ENCODE measurements around the gene GOLGA8H.
"Not testable (repeated sequence)": the region's sequence is repeated elsewhere in the genome, so short reads cannot be mapped to it uniquely, and the experiment has no call there.

Gene GOLGA8H

GRCh38 chr15:30603796-30604195 is at the start of gene GOLGA8H:
Gene GOLGA8H (plus strand): TSS chr15:30604028. CDS start chr15:30604126, 98 bp downstream.
- DNase-seq, result not testable (repeated sequence)

- DNase-seq, result not testable (repeated sequence)
Measured at GRCh38 chr15:30566949-30567348, 36.9 kb upstream of the GOLGA8H start.

- not testable (repeated sequence) for DNase-seq
Measured at GRCh38 chr15:30573012-30573491, 30.8 kb upstream of the GOLGA8H start.

GRCh38 chr15:30579394-30579970 is 24.3 kb upstream of the GOLGA8H start:
- DNase-seq, result not testable (repeated sequence)

GRCh38 chr15:30580716-30581115 is 23.1 kb upstream of the GOLGA8H start:
- DNase-seq, result not testable (repeated sequence)

- not testable (repeated sequence) for DNase-seq
Measured at GRCh38 chr15:30598953-30599352, 4.9 kb upstream of the GOLGA8H start.

- DNase-seq, result not testable (repeated sequence)
Measured at GRCh38 chr15:30612271-30612670, 8.4 kb downstream of the GOLGA8H start.

- peak; percentile 37 for DNase-seq
Measured at GRCh38 chr15:30621342-30621741, 17.5 kb downstream of the GOLGA8H start.

- peak; percentile 97 for DNase-seq
Measured at GRCh38 chr15:30625436-30626193, 21.8 kb downstream of the GOLGA8H start, which contains the start of gene ARHGAP11B. Gene ARHGAP11B (plus strand): TSS chr15:30626128.

GRCh38 chr15:30626194-30626565 is 22.4 kb downstream of the GOLGA8H start:
- peak; percentile 10 for DNase-seq

GRCh38 chr15:30626632-30627031 is 22.8 kb downstream of the GOLGA8H start:
- peak; percentile 2 for DNase-seq

GRCh38 chr15:30650012-30650929 is 46.4 kb downstream of the GOLGA8H start:
- no peak for DNase-seq

GRCh38 chr15:30661154-30661553 is 57.3 kb downstream of the GOLGA8H start:
- peak; percentile 27 for DNase-seq

Measured in fibroblast of upper back skin (primary cell).